H9 (cell line): ENCODE data around the gene RHBDF1. TPM values are rescaled to one million over a fixed set of nuclear protein-coding genes. Genes with fewer than 3 reads are reported as not detected.

Experiments used
- DNase-seq: peaks from one replicate; pipeline ENCODE4 v3.0.0-alpha.2; 2017
- H2AFZ ChIP-seq: one replicate; pipeline ENCODE4 v1.6.1; 2013; ENCODE audit warnings: mild to moderate bottlenecking, low read length, control low read depth, moderate library complexity
- H2AK5ac ChIP-seq: 2 replicates; pipeline ENCODE4 v1.6.1; 2013; ENCODE audit warnings: low read length, control low read depth, mixed read lengths; ENCODE audit not compliant: insufficient read length
- H2BK120ac ChIP-seq: one replicate; pipeline ENCODE4 v1.6.1; 2013; ENCODE audit warnings: low read depth, mild to moderate bottlenecking, low read length, control low read depth, inconsistent platforms; ENCODE audit not compliant: poor library complexity, severe bottlenecking
- H2BK12ac ChIP-seq: 2 replicates; pipeline ENCODE4 v1.6.1; 2013; ENCODE audit warnings: low read length, control low read depth, mixed read lengths, low read depth; ENCODE audit not compliant: insufficient read length
- H2BK15ac ChIP-seq: 2 replicates; pipeline ENCODE4 v1.6.1; 2013; ENCODE audit warnings: low read depth, low read length, control low read depth
- H2BK20ac ChIP-seq: one replicate; pipeline ENCODE4 v1.6.1; 2013; ENCODE audit warnings: low read depth, mild to moderate bottlenecking, low read length, control low read depth, inconsistent platforms; ENCODE audit not compliant: poor library complexity, severe bottlenecking
- H2BK5ac ChIP-seq: 2 replicates; pipeline ENCODE4 v1.6.1; 2013; ENCODE audit warnings: low read length, control low read depth, mixed read lengths; ENCODE audit not compliant: insufficient read length
- H3K14ac ChIP-seq: 2 replicates; pipeline ENCODE4 v1.6.1; 2013; ENCODE audit warnings: low read length, control low read depth; ENCODE audit not compliant: insufficient read depth
- H3K18ac ChIP-seq: 2 replicates; pipeline ENCODE4 v1.6.1; 2013; ENCODE audit warnings: low read depth, mild to moderate bottlenecking, mixed read lengths, low read length, control low read depth; ENCODE audit not compliant: insufficient read length
- H3K23ac ChIP-seq: 2 replicates; pipeline ENCODE4 v1.6.1; 2013; ENCODE audit warnings: low read length, control low read depth, mixed read lengths, low read depth; ENCODE audit not compliant: insufficient read length
- H3K23me2 ChIP-seq: 2 replicates; pipeline ENCODE4 v1.6.1; 2013; ENCODE audit warnings: low read depth, mild to moderate bottlenecking, mixed read lengths, low read length, control low read depth; ENCODE audit not compliant: insufficient read length, poor library complexity, severe bottlenecking
- H3K27ac ChIP-seq: 2 replicates; pipeline ENCODE4 v1.5.1; 2013; ENCODE audit warnings: low read length, control low read depth, mixed read lengths, low read depth; ENCODE audit not compliant: insufficient read length
- H3K27me3 ChIP-seq: 2 replicates; pipeline ENCODE4 v1.6.1; 2013; ENCODE audit warnings: low read length, control low read depth, inconsistent platforms; ENCODE audit not compliant: insufficient read depth
- H3K4ac ChIP-seq: 2 replicates; pipeline ENCODE4 v1.6.1; 2013; ENCODE audit warnings: low read depth, mild to moderate bottlenecking, control low read depth, inconsistent platforms, low read length, moderate library complexity
- H3K4me1 ChIP-seq: 2 replicates; pipeline ENCODE4 v1.6.1; 2013; ENCODE audit warnings: low read length, control low read depth, inconsistent platforms; ENCODE audit not compliant: insufficient read depth
- H3K4me2 ChIP-seq: 2 replicates; pipeline ENCODE4 v1.6.1; 2013; ENCODE audit warnings: low read length, control low read depth, mixed read lengths; ENCODE audit not compliant: insufficient read length, insufficient read depth
- H3K56ac ChIP-seq: 2 replicates; pipeline ENCODE4 v1.6.1; 2013; ENCODE audit warnings: low read depth, mild to moderate bottlenecking, mixed read lengths, low read length, control low read depth; ENCODE audit not compliant: insufficient read length
- H3K79me1 ChIP-seq: 2 replicates; pipeline ENCODE4 v1.6.1; 2013; ENCODE audit warnings: low read depth, mild to moderate bottlenecking, moderate library complexity, low read length, control low read depth, inconsistent platforms; ENCODE audit not compliant: insufficient read depth, poor library complexity, severe bottlenecking
- H3K79me2 ChIP-seq: 2 replicates; pipeline ENCODE4 v1.6.1; 2013; ENCODE audit warnings: low read length, control low read depth, inconsistent platforms; ENCODE audit not compliant: insufficient read depth
- H3K9ac ChIP-seq: 2 replicates; pipeline ENCODE4 v1.6.1; 2013; ENCODE audit warnings: low read length, control low read depth, mixed read lengths; ENCODE audit not compliant: insufficient read length; ENCODE audit errors: extremely low read depth
- H3K9me3 ChIP-seq: one replicate; pipeline ENCODE4 v1.6.1; 2013; ENCODE audit warnings: low read depth, low read length, inconsistent platforms; ENCODE audit not compliant: control insufficient read depth
- H3T11ph ChIP-seq: one replicate; pipeline ENCODE4 v1.6.1; 2013; ENCODE audit warnings: mild to moderate bottlenecking, low read length, control low read depth, inconsistent platforms
- H4K20me1 ChIP-seq: one replicate; pipeline ENCODE4 v1.6.1; 2013; ENCODE audit not compliant: control insufficient read depth, insufficient read length, insufficient read depth
- H4K5ac ChIP-seq: 2 replicates; pipeline ENCODE4 v1.6.1; 2013; ENCODE audit warnings: low read depth, mild to moderate bottlenecking, mixed read lengths, low read length, control low read depth; ENCODE audit not compliant: insufficient read length
- H4K8ac ChIP-seq: replicated peaks from 2 replicates; pipeline ENCODE4 v1.6.1; 2013; ENCODE audit warnings: low read length, control low read depth, mixed read lengths, low read depth; ENCODE audit not compliant: insufficient read length
- H4K91ac ChIP-seq: 2 replicates; pipeline ENCODE4 v1.6.1; 2013; ENCODE audit warnings: low read depth, mild to moderate bottlenecking, moderate library complexity, mixed read lengths, low read length, control low read depth; ENCODE audit not compliant: insufficient read length
- H3K27ac Mint-ChIP-seq, 3 experiments: 2 replicates in 2 of 3; 3 replicates in 1 of 3; pipeline ENCODE4 v1.8.0; 2020 to 2021; ENCODE audit warnings: mixed read lengths in 3 of 3, mild to moderate bottlenecking in 1 of 3, moderate library complexity in 1 of 3
- H3K27me3 Mint-ChIP-seq: 2 replicates; pipeline ENCODE4 v1.8.0; 2021; ENCODE audit warnings: low read depth, mild to moderate bottlenecking, moderate library complexity, mixed read lengths
- H3K36me3 Mint-ChIP-seq, 3 experiments: 2 replicates in 2 of 3; 3 replicates in 1 of 3; pipeline ENCODE4 v1.8.0; 2020 to 2021; ENCODE audit warnings: low read depth in 3 of 3, mixed read lengths in 3 of 3; ENCODE audit not compliant: insufficient read depth in 1 of 3
- H3K4me1 Mint-ChIP-seq, 2 experiments: 2 replicates each; pipeline ENCODE4 v1.8.0; 2020; ENCODE audit warnings: mixed read lengths in 2 of 2
- H3K4me3 Mint-ChIP-seq, 2 experiments: 2 replicates in 1 of 2; 3 replicates in 1 of 2; pipeline ENCODE4 v1.8.0; 2020 to 2021; ENCODE audit warnings: mild to moderate bottlenecking in 2 of 2, mixed read lengths in 2 of 2, moderate library complexity in 1 of 2
- H3K9me3 Mint-ChIP-seq, 2 experiments: 2 replicates in 1 of 2; 3 replicates in 1 of 2; pipeline ENCODE4 v1.8.0; 2020; ENCODE audit warnings: mild to moderate bottlenecking in 2 of 2, mixed read lengths in 2 of 2, moderate library complexity in 1 of 2
- WGBS: extraction: QIAGEN DNeasy Blood & Tissue Kit; methylation state at CpG from one replicate; pipeline ENCODE4 v1.1.7; 2013; ENCODE audit warnings: missing lambda C conversion rate, low lambda C conversion rate, mixed read lengths; ENCODE audit not compliant: insufficient read length; ENCODE audit errors: extremely low coverage; 5-methylcytosine and 5-hydroxymethylcytosine counted together
- total RNA-seq: library from RNA; stranded (reverse); gene quantifications from 2 replicates; pipeline ENCODE4 v1.2.1, GENCODE V29; 2021
- TF ChIP-seq, protein P1 (sequence below): fragments of 200-600 bp; sonication (generic); conservative IDR thresholded peaks from 3 replicates; pipeline ENCODE4 v1.8.0; 2021; ENCODE audit warnings: antibody characterized with exemption, mild to moderate bottlenecking

RHBDF1 gene
- total RNA-seq, 1 experiment from 2014 or later, result 34.6 TPM

DNA sequence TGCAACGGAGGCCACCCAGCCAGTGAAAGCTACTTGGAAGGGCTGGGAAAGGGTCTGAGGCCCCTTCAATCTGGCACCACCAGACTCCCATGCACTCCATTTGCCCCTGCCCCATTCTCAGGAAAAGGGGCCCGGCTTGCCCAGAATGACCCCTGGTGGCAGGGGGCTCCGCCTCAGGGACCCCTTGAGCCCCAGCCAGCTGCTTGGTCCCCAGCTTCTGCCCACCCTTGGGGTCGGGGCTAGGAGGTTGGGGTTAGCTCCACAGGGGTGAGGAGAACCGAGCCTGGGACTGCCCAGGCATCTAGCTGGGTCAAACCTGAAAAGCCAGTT, 1.3 kb downstream of the RHBDF1 start:
- peaks cover 10% of the 10 kb centered on the region for H3K23me2 ChIP-seq
- no CpG with 5 or more reads among the region's 5 CpGs for WGBS
- TF ChIP-seq, protein P1, sequence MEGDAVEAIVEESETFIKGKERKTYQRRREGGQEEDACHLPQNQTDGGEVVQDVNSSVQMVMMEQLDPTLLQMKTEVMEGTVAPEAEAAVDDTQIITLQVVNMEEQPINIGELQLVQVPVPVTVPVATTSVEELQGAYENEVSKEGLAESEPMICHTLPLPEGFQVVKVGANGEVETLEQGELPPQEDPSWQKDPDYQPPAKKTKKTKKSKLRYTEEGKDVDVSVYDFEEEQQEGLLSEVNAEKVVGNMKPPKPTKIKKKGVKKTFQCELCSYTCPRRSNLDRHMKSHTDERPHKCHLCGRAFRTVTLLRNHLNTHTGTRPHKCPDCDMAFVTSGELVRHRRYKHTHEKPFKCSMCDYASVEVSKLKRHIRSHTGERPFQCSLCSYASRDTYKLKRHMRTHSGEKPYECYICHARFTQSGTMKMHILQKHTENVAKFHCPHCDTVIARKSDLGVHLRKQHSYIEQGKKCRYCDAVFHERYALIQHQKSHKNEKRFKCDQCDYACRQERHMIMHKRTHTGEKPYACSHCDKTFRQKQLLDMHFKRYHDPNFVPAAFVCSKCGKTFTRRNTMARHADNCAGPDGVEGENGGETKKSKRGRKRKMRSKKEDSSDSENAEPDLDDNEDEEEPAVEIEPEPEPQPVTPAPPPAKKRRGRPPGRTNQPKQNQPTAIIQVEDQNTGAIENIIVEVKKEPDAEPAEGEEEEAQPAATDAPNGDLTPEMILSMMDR, result no peak
- H3K14ac ChIP-seq, result no peak overlapping the region
- no peak overlapping the region for H4K8ac ChIP-seq
- DNase-seq, result no peak
- no peaks in the 10 kb centered on the region for H3K9me3 ChIP-seq
- H3K27me3 Mint-ChIP-seq, result peaks cover 1% of the 10 kb centered on the region; the same call in 1 of the 2 replicates
- no peaks in the 10 kb centered on the region for H3K9me3 Mint-ChIP-seq
- H3K27me3 ChIP-seq, result no peaks in the 10 kb centered on the region
- H3K18ac ChIP-seq, result no peak overlapping the region
- no peaks in the 10 kb centered on the region for H3K79me1 ChIP-seq
- H2BK15ac ChIP-seq, result no peak overlapping the region
- H4K91ac ChIP-seq, result no peak overlapping the region
- H3K4ac ChIP-seq, result no peak overlapping the region
- no peak overlapping the region for H3K23ac ChIP-seq
- H3K56ac ChIP-seq, result no peak overlapping the region
- H2BK12ac ChIP-seq, result no peak overlapping the region
- H2BK5ac ChIP-seq, result no peak overlapping the region
- peak overlapping the region; percentile 70 for H3K4me2 ChIP-seq
- H4K5ac ChIP-seq, result no peak overlapping the region
- H3K9ac ChIP-seq, result no peak overlapping the region
- peaks cover 47 to 50% of the 10 kb centered on the region in 2 experiments for H3K4me1 Mint-ChIP-seq
- H3T11ph ChIP-seq, result no peak overlapping the region
- H2BK20ac ChIP-seq, result no peak overlapping the region
- no peak overlapping the region for H2AFZ ChIP-seq
- H2AK5ac ChIP-seq, result no peak overlapping the region
- H3K4me1 ChIP-seq, result peaks cover 3% of the 10 kb centered on the region; the same call in 1 of the 2 replicates
- no peak overlapping the region for H3K27ac ChIP-seq
- no peak overlapping the region for H2BK120ac ChIP-seq
- no peaks in the 10 kb centered on the region; a peak in 1 of 7 replicates for H3K36me3 Mint-ChIP-seq
- H3K4me3 Mint-ChIP-seq, result peak overlapping the region; percentile 77 to 87
- H4K20me1 ChIP-seq, result no peaks in the 10 kb centered on the region
- peak overlapping the region in 1 of 3 experiments; percentile 64; a peak in 2 of 7 replicates for H3K27ac Mint-ChIP-seq
- H3K79me2 ChIP-seq, result no peaks in the 10 kb centered on the region; the same call in 1 of the 2 replicates
